WTC11 (cell line): Measurements from ENCODE around the gene B3GAT3. TPM values are rescaled to one million over a fixed set of nuclear protein-coding genes. Genes with fewer than 3 reads are reported as not detected.

Experiments
- ATAC-seq: fragments of 200-7000 bp; cut with Tn5 transposase; 2 replicates; pipeline ENCODE4 v1.10.0; 2021; ENCODE audit warnings: mild to moderate bottlenecking, moderate library complexity
- CTCF ChIA-PET: fragments of 300-600 bp; sonication (Branson Sonifier 250); formaldehyde crosslinking; loops from one replicate; lab custom pipeline; 2021; ENCODE audit warnings: antibody characterized with exemption; lab: Charles Lee
- POLR2A ChIA-PET: fragments of 350-600 bp; sonication (Branson Sonifier 250); formaldehyde crosslinking; loops from one replicate; lab custom pipeline; 2021; ENCODE audit warnings: antibody characterized with exemption; lab: Charles Lee
- DNase-seq: peaks from one replicate; pipeline ENCODE4 v3.0.0; 2021; ENCODE audit warnings: low spot score
- H3K27ac Mint-ChIP-seq: 2 replicates; pipeline ENCODE4 v1.8.0; 2021; ENCODE audit warnings: mixed read lengths
- H3K27me3 Mint-ChIP-seq: 2 replicates; pipeline ENCODE4 v1.8.0; 2021; ENCODE audit warnings: low read depth, mild to moderate bottlenecking, moderate library complexity, mixed read lengths
- H3K36me3 Mint-ChIP-seq: 2 replicates; pipeline ENCODE4 v1.8.0; 2021; ENCODE audit warnings: mixed read lengths
- H3K4me1 Mint-ChIP-seq: 2 replicates; pipeline ENCODE4 v1.8.0; 2022; ENCODE audit warnings: mixed read lengths
- H3K4me3 Mint-ChIP-seq: 2 replicates; pipeline ENCODE4 v1.8.0; 2021; ENCODE audit warnings: mild to moderate bottlenecking, moderate library complexity, mixed read lengths
- H3K9me3 Mint-ChIP-seq: 2 replicates; pipeline ENCODE4 v1.8.0; 2021; ENCODE audit warnings: mixed read lengths
- CREB1 ChIP-seq: sonication (generic); formaldehyde crosslinking; IDR thresholded peaks from 2 replicates; pipeline ENCODE4 v1.8.0; 2023; ENCODE audit warnings: mild to moderate bottlenecking, missing genetic modification reagents
- ETV6 ChIP-seq: sonication (generic); formaldehyde crosslinking; IDR thresholded peaks from 2 replicates; pipeline ENCODE4 v1.8.1; 2022; ENCODE audit warnings: mild to moderate bottlenecking, missing genetic modification reagents
- FOXK1 ChIP-seq: sonication (generic); formaldehyde crosslinking; IDR thresholded peaks from 2 replicates; pipeline ENCODE4 v1.8.0; 2022; ENCODE audit warnings: mild to moderate bottlenecking, moderate library complexity, missing genetic modification reagents
- GRHL2 ChIP-seq: fragments of 250-450 bp; sonication (Bioruptor Pico); IDR thresholded peaks from 2 replicates; pipeline ENCODE4 v1.8.0; 2022; ENCODE audit warnings: mild to moderate bottlenecking, moderate library complexity; ENCODE audit not compliant: insufficient replicate concordance, severe bottlenecking
- IRF2 ChIP-seq: sonication (generic); formaldehyde crosslinking; IDR thresholded peaks from 2 replicates; pipeline ENCODE4 v1.8.0; 2022; ENCODE audit warnings: low read depth, missing genetic modification reagents, borderline replicate concordance
- JAZF1 ChIP-seq: fragments of 250-450 bp; sonication (Bioruptor Pico); IDR thresholded peaks from 2 replicates; pipeline ENCODE4 v1.9.0; 2021; ENCODE audit warnings: moderate library complexity, mild to moderate bottlenecking, inconsistent platforms
- MXD4 ChIP-seq: fragments of 250-450 bp; sonication (Bioruptor Pico); IDR thresholded peaks from 2 replicates; pipeline ENCODE4 v1.8.0; 2021; ENCODE audit warnings: mild to moderate bottlenecking, moderate library complexity, borderline replicate concordance
- NFE2L1 ChIP-seq: sonication (generic); formaldehyde crosslinking; IDR thresholded peaks from 2 replicates; pipeline ENCODE4 v1.8.1; 2023; ENCODE audit warnings: missing genetic modification reagents
- ZNF423 ChIP-seq: fragments of 250-450 bp; sonication (Bioruptor Pico); IDR thresholded peaks from 2 replicates; pipeline ENCODE4 v2.1.2; 2022; ENCODE audit warnings: mild to moderate bottlenecking, moderate library complexity
- total RNA-seq: library from RNA; stranded (reverse); gene quantifications from 3 replicates; pipeline ENCODE4 v1.2.3, GENCODE V29; 2021
- TF ChIP-seq, protein P1 (sequence below): sonication (generic); formaldehyde crosslinking; IDR thresholded peaks from 2 replicates; pipeline ENCODE4 v1.8.1; 2023; ENCODE audit warnings: mild to moderate bottlenecking, missing genetic modification reagents, moderate library complexity
- TF ChIP-seq, protein P2 (sequence below): sonication (generic); formaldehyde crosslinking; IDR thresholded peaks from 2 replicates; pipeline ENCODE4 v1.8.1; 2022; ENCODE audit warnings: mild to moderate bottlenecking, moderate library complexity, missing genetic modification reagents
- TF ChIP-seq, protein P3 (sequence below): sonication (generic); formaldehyde crosslinking; IDR thresholded peaks from 2 replicates; pipeline ENCODE4 v1.8.1; 2022; ENCODE audit warnings: mild to moderate bottlenecking, missing genetic modification reagents, moderate library complexity, borderline replicate concordance
- TF ChIP-seq, protein P4 (sequence below): fragments of 250-450 bp; sonication (Bioruptor Pico); IDR thresholded peaks from 2 replicates; pipeline ENCODE4 v1.8.0; 2021; ENCODE audit warnings: mild to moderate bottlenecking
- TF ChIP-seq, protein P5 (sequence below): sonication (generic); formaldehyde crosslinking; IDR thresholded peaks from 2 replicates; pipeline ENCODE4 v1.8.1; 2023; ENCODE audit warnings: mild to moderate bottlenecking, missing genetic modification reagents, moderate library complexity
- TF ChIP-seq, protein P6 (sequence below): sonication (generic); formaldehyde crosslinking; IDR thresholded peaks from 2 replicates; pipeline ENCODE4 v1.8.0; 2022; ENCODE audit warnings: mild to moderate bottlenecking, missing genetic modification reagents
- TF ChIP-seq, protein P7 (sequence below): sonication (generic); formaldehyde crosslinking; IDR thresholded peaks from 2 replicates; pipeline ENCODE4 v1.8.0; 2023; ENCODE audit warnings: mild to moderate bottlenecking, missing genetic modification reagents

The B3GAT3 gene
- total RNA-seq, 1 experiment from 2014 or later: 43.9 TPM

DNA sequence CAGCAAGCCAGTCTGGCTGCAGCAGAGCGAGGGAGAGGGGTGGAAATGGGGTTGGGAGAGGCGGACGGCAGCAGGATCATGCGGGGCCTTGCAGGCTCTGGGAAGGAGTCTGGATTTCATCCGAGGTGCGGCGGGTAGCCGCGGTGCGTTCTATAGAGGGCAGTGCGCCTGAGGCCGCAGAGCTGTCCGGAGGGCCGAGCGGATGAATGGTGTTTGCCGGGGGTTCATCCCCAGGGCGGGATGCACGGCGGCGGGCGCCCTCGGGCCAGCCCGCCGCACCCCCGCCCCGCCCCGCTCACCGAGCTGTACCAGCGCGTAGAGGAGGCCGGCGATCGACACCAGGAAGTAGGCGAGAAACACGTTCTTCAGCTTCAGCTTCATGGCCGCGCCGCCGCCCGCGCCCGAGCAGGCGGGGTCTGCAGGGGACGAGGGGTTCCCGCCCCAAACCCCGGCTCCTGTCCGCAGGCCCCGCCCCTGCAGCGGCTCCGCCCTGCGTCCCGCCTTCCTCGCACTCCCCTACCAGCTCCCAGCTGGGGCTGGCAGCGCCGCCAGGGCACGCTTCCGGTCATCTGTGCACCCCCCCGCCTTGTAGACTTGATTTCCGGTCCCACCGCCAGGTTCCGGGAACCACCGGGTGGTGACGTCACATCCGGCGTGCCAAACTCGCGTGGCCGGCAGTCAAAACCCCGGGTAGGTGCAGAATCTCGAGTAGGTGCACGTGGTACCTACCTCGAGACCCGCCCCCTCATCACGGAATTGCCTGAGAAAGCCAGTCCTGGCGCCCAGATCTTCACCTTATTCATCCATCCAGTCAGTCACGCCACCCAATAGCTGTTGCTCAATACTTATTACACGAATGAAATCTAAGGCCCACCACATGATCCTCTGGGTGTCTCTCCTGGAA lies at the start of gene B3GAT3 (continued):
- TF ChIP-seq ZNF423 (CRISPR knock-in tag) (0 out of 2 replicates have a peak, but pooled peaks have one; percentile 13), CREB1 (0 out of 2 replicates have a peak, but pooled peaks have one; percentile 57), FOXK1 (CRISPR knock-in tag) (peak; percentile 84), MXD4 (CRISPR knock-in tag) (no peak), IRF2 (CRISPR knock-in tag) (no peak), GRHL2 (CRISPR knock-in tag) (no peak), JAZF1 (CRISPR knock-in tag) (no peak), ETV6 (CRISPR knock-in tag) (peak; percentile 96)
- TF ChIP-seq, protein P1, sequence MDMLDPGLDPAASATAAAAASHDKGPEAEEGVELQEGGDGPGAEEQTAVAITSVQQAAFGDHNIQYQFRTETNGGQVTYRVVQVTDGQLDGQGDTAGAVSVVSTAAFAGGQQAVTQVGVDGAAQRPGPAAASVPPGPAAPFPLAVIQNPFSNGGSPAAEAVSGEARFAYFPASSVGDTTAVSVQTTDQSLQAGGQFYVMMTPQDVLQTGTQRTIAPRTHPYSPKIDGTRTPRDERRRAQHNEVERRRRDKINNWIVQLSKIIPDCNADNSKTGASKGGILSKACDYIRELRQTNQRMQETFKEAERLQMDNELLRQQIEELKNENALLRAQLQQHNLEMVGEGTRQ: peak; percentile 83
- TF ChIP-seq, protein P2, sequence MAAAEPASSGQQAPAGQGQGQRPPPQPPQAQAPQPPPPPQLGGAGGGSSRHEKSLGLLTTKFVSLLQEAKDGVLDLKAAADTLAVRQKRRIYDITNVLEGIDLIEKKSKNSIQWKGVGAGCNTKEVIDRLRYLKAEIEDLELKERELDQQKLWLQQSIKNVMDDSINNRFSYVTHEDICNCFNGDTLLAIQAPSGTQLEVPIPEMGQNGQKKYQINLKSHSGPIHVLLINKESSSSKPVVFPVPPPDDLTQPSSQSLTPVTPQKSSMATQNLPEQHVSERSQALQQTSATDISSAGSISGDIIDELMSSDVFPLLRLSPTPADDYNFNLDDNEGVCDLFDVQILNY (CRISPR knock-in tag): peak; percentile 93
- TF ChIP-seq, protein P3, sequence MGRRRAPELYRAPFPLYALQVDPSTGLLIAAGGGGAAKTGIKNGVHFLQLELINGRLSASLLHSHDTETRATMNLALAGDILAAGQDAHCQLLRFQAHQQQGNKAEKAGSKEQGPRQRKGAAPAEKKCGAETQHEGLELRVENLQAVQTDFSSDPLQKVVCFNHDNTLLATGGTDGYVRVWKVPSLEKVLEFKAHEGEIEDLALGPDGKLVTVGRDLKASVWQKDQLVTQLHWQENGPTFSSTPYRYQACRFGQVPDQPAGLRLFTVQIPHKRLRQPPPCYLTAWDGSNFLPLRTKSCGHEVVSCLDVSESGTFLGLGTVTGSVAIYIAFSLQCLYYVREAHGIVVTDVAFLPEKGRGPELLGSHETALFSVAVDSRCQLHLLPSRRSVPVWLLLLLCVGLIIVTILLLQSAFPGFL (CRISPR knock-in tag): no peak
- TF ChIP-seq, protein P4, sequence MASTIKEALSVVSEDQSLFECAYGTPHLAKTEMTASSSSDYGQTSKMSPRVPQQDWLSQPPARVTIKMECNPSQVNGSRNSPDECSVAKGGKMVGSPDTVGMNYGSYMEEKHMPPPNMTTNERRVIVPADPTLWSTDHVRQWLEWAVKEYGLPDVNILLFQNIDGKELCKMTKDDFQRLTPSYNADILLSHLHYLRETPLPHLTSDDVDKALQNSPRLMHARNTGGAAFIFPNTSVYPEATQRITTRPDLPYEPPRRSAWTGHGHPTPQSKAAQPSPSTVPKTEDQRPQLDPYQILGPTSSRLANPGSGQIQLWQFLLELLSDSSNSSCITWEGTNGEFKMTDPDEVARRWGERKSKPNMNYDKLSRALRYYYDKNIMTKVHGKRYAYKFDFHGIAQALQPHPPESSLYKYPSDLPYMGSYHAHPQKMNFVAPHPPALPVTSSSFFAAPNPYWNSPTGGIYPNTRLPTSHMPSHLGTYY (CRISPR knock-in tag): 0 out of 2 replicates have a peak, but pooled peaks have one; percentile 27
- TF ChIP-seq, protein P5, sequence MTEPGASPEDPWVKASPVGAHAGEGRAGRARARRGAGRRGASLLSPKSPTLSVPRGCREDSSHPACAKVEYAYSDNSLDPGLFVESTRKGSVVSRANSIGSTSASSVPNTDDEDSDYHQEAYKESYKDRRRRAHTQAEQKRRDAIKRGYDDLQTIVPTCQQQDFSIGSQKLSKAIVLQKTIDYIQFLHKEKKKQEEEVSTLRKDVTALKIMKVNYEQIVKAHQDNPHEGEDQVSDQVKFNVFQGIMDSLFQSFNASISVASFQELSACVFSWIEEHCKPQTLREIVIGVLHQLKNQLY (CRISPR knock-in tag): no peak
- TF ChIP-seq, protein P6, sequence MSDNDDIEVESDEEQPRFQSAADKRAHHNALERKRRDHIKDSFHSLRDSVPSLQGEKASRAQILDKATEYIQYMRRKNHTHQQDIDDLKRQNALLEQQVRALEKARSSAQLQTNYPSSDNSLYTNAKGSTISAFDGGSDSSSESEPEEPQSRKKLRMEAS (CRISPR knock-in tag): peak; percentile 97

DNA sequence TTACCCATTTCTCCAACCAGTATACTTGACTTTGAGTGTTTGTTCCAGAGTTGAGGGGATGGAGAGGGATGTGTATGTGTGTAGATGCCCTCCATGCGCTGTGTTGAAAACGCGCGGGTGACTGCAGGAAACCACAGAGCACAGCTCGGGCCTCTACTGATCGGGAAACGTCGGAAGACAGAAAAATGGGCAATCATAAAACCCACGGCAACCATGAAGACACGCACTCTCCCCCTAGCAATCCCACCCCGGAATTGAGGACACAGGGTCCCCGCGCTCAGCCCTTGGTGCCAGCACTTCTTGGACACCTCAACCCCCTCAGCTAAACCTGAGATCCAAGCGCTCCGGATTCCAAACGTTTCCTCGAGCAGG lies 49.4 kb upstream of the B3GAT3 start:
- peak overlapping the region; percentile 98 for H3K27ac Mint-ChIP-seq
- ChIA-PET POLR2A (interaction anchor here (0.6 to 2.8 kb wide), 17 partner anchors 12 to 185 kb away, joined by 3 to 35 read pairs (median 7); partner anchors contain the start of genes B3GAT3, BSCL2, GANAB and GNG3), CTCF (interaction anchor here (0.6 to 1.9 kb wide), 15 partner anchors 8 to 128 kb away, joined by 3 to 13 read pairs (median 5); partner anchors contain the start of genes BSCL2, EML3, GNG3 and HNRNPUL2)
- peaks cover 34% of the 10 kb centered on the region for H3K36me3 Mint-ChIP-seq
- H3K4me1 Mint-ChIP-seq: peaks cover 29% of the 10 kb centered on the region
- H3K9me3 Mint-ChIP-seq: no peaks in the 10 kb centered on the region
- DNase-seq: no peak
- 0 out of 2 replicates have a peak, but pooled peaks have one; percentile 9 for TF ChIP-seq NFE2L1 (CRISPR knock-in tag)
- TF ChIP-seq, protein P7, sequence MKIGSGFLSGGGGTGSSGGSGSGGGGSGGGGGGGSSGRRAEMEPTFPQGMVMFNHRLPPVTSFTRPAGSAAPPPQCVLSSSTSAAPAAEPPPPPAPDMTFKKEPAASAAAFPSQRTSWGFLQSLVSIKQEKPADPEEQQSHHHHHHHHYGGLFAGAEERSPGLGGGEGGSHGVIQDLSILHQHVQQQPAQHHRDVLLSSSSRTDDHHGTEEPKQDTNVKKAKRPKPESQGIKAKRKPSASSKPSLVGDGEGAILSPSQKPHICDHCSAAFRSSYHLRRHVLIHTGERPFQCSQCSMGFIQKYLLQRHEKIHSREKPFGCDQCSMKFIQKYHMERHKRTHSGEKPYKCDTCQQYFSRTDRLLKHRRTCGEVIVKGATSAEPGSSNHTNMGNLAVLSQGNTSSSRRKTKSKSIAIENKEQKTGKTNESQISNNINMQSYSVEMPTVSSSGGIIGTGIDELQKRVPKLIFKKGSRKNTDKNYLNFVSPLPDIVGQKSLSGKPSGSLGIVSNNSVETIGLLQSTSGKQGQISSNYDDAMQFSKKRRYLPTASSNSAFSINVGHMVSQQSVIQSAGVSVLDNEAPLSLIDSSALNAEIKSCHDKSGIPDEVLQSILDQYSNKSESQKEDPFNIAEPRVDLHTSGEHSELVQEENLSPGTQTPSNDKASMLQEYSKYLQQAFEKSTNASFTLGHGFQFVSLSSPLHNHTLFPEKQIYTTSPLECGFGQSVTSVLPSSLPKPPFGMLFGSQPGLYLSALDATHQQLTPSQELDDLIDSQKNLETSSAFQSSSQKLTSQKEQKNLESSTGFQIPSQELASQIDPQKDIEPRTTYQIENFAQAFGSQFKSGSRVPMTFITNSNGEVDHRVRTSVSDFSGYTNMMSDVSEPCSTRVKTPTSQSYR (CRISPR knock-in tag): 0 out of 2 replicates have a peak, but pooled peaks have one; percentile 54
- TF ChIP-seq, protein P6 (CRISPR knock-in tag): no peak
- no peak; the same call in 1 of the 2 replicates for ATAC-seq
- no peaks in the 10 kb centered on the region for H3K27me3 Mint-ChIP-seq
- peak overlapping the region; percentile 98 for H3K4me3 Mint-ChIP-seq
